ENCODE data around the gene PKHD1.

PKHD1 gene, protein sequence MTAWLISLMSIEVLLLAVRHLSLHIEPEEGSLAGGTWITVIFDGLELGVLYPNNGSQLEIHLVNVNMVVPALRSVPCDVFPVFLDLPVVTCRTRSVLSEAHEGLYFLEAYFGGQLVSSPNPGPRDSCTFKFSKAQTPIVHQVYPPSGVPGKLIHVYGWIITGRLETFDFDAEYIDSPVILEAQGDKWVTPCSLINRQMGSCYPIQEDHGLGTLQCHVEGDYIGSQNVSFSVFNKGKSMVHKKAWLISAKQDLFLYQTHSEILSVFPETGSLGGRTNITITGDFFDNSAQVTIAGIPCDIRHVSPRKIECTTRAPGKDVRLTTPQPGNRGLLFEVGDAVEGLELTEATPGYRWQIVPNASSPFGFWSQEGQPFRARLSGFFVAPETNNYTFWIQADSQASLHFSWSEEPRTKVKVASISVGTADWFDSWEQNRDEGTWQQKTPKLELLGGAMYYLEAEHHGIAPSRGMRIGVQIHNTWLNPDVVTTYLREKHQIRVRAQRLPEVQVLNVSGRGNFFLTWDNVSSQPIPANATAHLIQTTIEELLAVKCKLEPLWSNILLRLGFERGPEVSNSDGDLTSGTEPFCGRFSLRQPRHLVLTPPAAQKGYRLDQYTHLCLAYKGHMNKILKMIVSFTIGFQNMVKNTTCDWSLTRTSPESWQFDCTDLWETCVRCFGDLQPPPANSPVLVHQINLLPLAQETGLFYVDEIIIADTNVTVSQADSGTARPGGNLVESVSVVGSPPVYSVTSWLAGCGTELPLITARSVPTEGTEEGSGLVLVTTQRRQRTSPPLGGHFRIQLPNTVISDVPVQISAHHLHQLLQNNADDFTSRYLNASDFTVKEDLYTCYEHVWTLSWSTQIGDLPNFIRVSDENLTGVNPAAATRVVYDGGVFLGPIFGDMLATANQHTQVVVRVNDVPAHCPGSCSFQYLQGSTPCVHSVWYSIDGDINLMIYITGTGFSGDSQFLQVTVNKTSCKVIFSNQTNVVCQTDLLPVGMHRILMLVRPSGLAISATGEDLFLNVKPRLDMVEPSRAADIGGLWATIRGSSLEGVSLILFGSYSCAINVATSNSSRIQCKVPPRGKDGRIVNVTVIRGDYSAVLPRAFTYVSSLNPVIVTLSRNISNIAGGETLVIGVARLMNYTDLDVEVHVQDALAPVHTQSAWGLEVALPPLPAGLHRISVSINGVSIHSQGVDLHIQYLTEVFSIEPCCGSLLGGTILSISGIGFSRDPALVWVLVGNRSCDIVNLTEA (N-terminal part only)

DNA sequence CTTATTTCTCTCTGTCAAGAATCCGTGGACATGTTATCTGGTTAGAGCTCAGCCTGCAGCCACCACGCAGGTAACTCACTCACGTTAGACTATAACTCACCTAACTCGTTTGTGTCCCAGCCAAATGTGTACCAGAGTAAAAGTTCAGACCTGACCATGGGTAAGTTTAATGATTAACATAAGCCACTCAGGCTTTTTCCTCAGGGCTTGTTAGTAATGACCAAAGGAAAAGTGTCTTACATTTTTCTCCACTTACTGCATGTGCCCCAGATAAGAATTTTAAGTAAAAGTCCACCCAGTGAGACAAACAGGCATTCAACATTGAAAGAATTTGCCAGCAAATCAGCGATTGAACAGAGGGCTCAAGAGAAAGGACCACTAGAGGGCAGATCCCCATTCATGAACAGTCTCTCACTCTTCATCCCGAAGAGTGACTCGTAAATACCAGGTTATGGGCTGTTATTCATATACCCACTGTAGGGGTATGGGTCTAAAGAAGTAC, at the start of gene PKHD1:
Gene PKHD1, minus strand, starts transcription at position 116 of the 502 bp plus-strand sequence. CDS start 2,680 bp downstream, outside the sequence.
- DNase-seq (ENCODE audit: low read depth in 2 of 2) = no peak

DNA sequence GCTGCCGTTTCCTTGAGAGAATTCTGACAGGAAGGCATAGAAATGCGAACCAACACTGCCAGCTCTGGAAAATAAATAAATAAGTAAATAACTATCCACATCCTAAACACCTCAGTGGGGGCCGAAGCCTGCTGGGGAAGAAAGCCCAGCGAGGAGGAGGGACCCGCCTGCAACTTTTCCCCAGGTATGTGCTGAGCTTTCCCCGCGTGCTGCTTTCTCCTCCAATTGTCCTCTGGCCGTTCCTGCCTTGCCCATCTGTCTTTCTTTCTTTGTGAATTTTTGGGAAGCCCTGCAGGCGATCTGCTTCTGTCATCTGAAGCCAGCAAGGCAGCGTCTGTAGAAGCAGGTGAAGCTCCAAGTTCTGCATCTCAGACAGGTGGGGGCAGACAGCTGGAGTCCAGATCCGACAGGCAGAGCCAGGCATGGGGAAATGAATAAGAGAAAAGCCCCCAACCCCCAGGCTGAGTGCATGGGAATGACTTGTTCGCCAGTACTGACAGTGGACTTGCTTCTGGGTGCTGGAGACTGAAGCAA, 49.6 kb upstream of the PKHD1 start:
- no peak for DNase-seq (ENCODE audit: low read depth in 2 of 2)

DNA sequence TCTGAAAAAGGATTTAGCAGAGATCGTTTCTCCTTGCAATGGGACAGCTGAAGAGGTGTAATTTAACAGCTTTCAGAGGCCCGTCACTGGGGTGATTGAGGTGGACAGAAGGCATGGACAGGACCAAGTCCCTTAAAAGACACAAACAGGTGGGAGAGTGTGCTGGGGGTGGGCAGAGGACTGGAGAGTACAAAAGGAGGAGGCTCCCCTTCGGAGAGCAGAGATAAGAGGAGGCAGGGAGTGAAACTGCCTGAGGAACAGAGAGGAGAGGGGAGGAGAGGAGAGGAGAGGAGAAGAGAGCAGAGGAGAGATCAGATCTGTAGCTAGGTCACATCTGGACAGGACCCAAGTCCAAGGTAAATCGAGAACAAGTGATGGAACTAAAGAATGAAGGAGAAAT, 48.6 kb upstream of the PKHD1 start:
- DNase-seq (ENCODE audit: low read depth in 2 of 2) = no peak

DNA sequence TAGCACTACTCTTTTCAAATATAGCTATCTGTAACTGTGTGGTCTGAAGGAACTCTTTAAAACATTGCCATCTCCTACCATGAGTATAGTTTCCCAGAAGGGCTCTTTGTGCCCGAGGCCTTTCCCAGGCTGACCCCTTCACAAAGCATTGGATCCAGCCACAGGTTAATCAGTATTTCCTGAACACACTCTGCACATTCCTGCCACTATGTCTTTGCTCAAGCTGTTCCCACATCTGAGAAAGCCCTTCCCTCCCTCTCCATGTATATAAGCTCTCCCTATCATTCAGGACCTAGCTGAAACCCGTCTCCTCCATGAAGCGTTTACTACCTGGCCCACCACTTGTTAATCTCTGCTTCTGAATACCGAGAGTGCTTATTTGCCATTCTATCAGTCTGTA, 47.8 kb upstream of the PKHD1 start:
- no peak for DNase-seq (ENCODE audit: low read depth in 2 of 2)

DNA sequence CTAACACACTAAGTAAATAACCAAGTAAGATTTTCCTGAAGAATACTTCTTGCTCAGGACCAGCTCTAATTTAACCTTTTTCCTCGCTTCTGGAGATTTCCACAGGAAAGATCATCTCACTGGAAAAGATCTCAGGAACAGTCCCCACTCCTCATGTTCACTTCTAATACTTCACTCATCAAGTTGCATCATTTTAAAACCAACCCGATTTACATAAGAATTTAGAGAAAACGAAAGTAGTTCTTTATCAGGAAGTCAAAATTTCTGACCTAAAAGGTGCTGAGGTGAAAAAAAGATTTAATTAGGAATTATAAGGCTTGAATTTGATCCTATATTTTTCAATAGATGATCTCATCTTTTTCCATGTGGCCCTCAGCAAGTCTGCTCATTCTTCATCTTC, 46.6 kb upstream of the PKHD1 start:
- no peak for DNase-seq (ENCODE audit: low read depth in 2 of 2)

DNA sequence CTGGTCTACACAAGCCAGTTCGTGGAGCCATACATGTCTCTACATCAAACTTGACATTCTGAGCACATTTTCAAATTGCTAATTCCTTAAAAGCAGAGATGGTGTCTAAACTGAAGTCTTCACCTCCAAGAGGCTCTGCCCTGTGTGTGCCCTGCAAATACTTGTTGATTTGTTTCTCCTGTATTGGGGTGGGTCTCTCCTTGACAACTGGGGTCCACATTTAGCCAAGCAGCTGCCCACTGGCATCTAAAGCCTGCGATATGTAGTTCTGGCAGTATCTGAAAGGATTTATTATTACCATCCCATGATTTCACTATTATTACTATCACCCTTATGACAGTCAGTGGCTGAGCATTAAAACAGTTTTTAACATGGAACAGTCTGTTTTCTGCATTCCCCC, 45.9 kb upstream of the PKHD1 start:
- no peak for DNase-seq (ENCODE audit: low read depth in 2 of 2)

DNA sequence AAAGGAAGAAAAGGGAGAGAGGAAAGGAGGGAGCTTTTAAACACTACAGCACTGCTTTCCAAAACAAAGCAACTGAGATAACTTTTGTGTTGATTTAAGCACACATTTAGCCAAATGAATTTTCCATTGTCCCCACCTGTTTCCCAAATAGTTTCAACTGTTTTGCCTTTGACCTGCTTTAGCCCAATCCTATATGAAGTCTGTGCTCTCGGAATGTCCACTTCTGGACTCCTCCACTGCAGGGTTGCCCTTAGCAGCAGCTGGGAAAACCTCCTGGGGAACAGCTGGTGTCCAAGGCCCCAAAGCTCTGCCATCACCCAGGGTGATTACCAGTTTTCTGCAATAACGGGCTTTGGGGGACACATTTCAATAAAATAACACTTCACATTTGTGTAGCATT, 44.9 kb upstream of the PKHD1 start:
- no peak for DNase-seq (ENCODE audit: low read depth in 2 of 2)

DNA sequence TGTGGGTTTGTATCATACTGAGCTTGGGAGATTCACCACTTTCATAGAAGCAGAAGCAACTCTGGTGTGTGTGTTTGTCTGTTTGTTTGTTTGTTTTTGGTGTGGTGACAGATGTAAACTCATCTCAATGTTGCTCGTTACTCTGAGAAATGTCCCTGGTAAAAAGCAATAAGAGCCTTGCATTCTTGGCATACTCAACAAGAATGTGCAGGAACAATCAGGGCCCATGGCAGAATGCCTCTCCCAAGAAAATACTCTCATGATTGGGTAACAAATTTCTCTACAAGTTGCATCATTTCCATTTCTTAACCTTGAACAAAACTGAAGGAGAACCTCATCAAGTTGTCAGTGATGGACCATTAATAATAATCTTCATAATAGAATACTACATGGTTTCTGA, 43.0 kb upstream of the PKHD1 start:
- DNase-seq (ENCODE audit: low read depth in 2 of 2) = no peak

DNA sequence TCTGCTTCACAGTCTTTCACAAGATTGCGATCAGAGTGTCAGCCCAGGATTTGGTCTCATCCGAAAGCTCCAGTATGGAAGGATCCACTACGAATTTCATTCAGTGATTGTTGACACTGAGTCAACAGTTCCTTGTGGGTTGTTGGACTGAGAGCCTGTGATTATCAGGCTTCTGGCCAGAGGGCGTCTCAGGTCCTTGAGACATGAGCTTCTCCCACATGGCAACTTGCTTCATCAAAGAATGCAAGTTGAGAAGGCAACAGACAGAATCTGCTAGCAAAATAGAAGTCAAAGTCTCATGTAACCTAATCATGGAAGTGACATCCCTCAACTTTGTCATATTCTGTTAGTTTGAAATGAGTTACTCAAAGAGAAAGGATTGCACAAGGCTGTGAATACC, 40.5 kb upstream of the PKHD1 start:
- DNase-seq (ENCODE audit: low read depth in 2 of 2) = no peak

DNA sequence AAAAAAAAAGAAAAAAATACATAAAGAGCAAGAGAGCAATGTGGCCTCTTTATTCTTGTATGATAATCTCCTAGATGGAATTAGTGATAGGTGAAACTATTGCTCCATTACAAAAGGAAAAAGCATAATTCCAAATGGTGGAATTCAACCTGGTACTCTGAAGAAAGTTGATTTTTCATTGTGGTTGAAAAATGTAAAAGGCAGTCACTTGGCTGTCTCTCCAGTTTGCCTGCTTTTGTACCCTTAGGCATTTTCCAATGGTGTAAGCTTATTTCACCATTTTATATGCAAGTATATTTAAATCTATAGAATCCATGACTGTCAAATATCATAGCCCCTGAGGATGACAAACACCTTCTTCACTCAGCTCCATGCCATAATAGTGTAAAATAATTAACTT, 38.8 kb upstream of the PKHD1 start:
- no peak for DNase-seq (ENCODE audit: low read depth in 2 of 2)

DNA sequence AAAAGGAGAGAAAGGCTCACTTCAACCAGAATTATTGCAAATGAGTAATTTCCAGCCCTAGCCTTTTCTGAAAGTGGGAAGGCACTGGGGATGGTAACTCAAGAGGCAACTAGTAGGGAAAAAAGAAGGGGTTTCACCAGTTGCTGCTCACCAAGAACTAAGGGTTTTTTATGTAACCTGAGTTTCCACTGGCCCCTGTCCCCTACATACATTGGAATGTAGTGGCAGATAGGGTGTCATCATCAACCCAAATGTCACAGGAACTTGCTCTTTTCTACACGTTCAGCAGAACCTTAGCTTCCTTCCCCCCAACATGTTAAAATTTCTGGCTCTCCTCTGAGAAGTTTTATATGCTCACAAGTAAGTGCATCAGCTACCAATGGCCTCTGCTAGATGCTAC, 38.2 kb upstream of the PKHD1 start:
- no peak for DNase-seq (ENCODE audit: low read depth in 2 of 2)

DNA sequence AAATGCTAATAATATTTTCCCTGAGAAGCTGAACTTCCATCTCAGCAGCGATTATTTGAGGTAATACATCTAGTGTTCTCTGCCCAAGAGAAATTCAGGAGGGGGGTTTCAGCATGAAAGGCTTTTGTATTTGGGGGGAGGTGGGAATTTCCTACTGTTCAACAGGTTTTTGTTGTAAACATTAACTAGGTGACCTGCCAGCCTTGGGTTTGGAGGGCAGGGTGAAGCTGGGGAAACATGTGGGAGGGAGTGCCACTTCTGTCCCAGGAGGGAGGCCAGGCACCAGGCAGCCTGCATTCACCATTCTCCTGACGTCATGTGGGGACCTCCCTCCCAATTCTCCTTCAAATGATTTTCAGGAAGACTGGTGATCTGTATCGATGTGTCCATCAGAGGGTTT, 37.7 kb upstream of the PKHD1 start:
- no peak for DNase-seq (ENCODE audit: low read depth in 2 of 2)

DNA sequence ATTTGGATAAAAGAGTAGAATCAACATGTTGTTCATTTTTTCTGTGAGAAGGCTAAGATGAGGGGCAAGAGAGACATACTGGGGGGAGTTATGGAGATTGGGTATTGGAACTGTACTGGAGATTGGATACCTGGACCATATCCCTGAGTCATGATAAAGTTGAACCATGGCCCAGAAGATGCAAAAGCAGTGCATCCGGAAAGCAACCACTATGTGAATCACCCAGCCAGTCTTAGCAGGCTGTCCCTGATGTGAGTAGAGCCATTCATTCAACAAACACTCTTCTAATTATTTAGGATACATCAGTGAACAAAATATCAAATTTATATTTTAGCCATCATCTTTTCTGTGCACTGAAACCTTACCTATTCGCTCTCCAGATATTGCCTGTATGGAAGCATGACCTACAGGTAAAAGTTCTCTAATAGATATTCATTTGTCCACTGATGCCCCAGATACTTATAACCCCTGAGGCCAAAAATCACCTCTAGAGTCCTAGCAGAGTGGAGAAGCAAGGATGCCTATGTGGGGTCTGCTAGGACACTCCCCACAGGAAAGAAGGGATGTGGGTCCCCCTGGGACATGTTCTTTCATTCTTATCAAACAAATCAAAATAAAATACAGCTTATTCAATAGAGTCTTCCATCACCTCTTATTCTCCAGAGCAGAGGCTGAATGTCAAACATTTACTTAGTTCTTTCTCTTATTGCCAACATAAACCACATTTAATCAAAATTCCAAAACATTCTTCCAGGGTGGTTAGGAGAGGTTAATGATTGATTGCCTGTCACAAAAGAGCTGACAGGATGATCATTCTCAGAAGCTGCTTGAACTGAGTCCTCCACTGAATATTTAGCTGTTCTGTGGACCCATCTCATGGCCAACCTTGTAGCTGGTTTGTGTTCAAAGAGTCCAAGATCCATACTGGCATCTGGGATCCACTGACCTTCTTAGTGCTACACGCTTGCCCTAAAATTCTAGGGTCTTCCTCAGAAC, 37.0 kb upstream of the PKHD1 start:
- no peak for DNase-seq (ENCODE audit: low read depth in 2 of 2)

DNA sequence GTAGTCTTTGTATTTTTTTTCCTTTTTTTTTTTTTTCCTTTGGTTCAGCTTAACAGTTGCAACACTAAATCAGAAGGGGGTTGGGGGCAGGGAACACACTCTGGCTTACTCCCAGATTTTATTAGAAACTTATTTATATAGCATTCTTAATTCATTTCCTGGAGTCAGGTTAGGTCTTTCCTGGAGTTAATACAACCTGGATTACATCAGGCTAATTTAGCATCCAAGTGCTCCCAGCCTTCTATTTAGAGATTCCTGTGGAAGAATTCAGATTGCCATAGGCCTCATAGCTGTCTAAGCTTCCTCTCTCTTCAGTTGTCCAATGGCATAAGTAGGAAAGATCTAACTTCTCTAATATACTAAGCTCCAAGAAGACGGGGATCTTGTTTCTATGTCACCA, 35.8 kb upstream of the PKHD1 start:
- no peak for DNase-seq (ENCODE audit: low read depth in 2 of 2)

DNA sequence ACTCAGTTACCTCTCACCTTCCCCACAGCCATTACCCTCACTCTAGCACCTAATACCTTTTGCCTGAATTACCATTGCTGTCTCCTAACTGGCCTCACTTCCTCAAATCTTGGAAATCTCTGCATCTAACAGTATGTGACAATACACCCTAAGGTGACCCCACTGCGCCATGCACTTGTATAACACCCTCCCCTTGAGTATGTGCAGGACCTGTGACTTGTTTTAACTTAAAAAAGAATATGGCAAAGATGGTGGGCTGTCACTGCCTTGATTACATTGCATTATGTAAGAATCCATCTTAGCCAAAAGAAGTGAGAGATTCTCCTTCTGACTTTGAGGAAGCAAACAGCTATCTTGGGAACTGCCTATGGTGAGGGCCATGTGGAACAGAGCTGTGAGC, 29.9 kb upstream of the PKHD1 start:
- no peak for DNase-seq (ENCODE audit: low read depth in 2 of 2)

DNA sequence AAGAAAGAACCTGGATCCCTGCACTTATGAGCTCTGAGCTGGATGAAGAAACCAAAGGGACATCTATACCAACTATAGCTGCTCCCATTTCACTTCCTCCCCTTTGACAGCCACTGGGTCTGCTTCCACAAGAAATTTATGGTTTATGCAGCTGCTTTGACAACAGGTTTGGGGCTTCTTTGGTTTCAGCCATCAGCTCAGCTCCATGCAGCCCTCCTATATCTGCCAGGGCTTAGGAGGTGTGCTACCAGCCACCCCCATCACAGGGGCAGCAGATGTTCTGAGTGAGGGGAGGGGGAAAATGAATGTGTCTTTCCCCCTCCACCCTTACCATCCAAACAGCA, 29.2 kb upstream of the PKHD1 start:
- DNase-seq (ENCODE audit: low read depth in 2 of 2) = no peak

DNA sequence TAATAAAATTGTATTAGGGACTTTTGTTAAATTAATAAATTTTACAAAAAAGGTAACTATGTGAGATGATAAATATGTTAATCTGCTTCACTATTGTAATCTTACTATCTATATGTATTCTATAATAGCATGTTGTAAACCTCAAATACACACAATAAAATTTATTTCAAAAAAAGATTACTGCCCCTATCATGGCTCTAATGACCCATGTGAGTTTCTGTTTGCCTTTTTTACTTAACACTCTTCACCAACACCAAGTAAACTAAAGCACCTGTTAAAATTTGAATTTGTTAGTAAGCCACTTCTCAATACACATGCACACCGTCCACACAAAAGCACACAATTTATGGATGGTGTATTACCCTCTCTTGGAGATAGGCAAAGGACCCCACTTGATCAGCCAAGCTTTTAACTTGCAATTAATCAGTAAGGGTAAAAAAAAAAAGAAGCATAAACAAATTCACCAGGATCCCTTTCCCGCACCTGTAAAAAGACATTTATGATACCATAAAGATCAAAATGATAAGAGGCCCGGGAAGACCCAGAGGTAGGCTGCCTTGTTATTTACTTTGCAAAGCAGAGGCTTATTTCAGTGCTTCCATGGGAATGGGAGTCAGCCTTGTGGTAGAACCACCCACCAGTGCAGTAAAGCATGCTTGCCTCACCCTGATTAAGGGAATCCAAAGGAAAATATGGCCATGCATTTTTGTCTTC, 28.6 kb upstream of the PKHD1 start:
- no peak for DNase-seq (ENCODE audit: low read depth in 2 of 2)

DNA sequence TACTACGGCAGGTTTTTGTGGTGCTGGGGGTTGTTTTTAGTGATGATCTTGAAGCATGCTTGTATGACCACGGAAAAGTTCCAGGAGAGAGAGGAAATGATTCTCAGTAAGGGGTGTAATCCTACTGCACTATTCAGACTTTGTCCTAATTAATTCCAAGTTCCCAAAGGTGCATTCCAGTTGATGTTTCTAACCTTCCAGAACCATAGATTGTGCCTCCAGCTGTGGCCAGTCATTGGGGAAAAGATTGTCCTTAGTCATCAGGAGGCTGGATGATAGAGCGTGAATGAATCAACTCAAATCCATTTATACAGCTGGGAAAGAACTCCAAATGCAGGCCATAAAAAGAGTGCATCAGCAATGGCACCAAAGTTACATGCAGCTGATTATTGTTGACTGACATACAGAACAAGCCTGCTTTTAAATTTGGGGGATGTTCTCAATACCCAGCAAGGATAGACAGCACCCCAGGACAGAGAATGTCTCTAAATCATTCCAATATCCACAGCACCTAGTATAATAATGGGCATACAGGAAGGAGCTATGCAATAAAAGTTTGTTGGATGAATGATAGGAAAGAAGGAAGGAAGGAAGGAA, 27.8 kb upstream of the PKHD1 start:
- DNase-seq (ENCODE audit: low read depth in 2 of 2) = no peak

DNA sequence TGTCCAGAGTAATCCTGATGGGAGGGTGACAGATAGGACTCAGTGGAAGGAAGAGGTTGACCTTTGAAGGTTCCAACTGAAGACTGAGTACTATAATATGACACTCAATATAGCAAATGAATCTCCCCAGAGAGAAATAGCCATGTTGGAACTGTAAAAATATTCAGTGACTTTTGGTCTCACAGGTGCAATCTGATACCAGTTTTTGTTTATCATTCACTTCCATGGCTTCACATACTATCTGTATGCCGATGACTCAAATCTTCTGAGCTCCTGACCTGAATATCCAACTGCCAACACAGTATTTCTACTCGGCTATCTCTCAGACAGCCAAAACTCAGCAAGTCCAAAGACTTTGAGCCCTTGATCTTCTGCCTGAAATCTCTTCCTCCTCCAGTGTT, 21.8 kb upstream of the PKHD1 start:
- no peak for DNase-seq (ENCODE audit: low read depth in 2 of 2)

DNA sequence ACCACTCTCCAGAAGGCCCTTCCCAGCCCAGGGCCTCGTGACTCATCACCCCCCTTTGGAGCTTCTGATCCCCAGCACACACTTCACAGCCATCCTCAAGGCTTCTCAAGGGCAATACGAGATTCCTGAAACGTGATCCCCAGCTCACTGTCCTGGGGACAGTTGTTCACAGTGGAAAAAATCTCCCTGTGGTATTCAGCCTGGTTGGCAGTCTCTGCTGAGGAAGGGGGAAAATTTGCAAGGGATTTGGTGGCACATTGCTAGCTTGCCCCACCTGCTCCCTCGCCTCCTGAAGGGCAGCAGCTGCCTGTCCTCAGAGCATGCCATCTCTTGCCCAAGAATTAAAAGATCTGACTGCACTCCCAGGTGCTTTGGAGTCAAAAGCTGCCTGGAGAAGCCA, 20.7 kb upstream of the PKHD1 start:
- no peak for DNase-seq (ENCODE audit: low read depth in 2 of 2)
